Sigmoid colon (tissue), 4 donors: ENCODE data around the gene MLN.

Experiments
- EP300 ChIP-seq, 4 donors: sonication (generic); formaldehyde crosslinking; IDR thresholded peaks; one replicate each; pipeline ENCODE4 v1.6.1; 2017; ENCODE audit warnings: antibody characterized with exemption in 4 of 4
- POLR2A ChIP-seq, 2 donors: fragments of 450-650 bp; IDR thresholded peaks; one replicate each; pipeline ENCODE4 v1.6.1; 2016; ENCODE audit warnings: antibody characterized with exemption in 2 of 2, mild to moderate bottlenecking in 2 of 2, moderate library complexity in 2 of 2
- POLR2AphosphoS5 ChIP-seq, 4 donors: sonication (generic); formaldehyde crosslinking; IDR thresholded peaks; one replicate each; pipeline ENCODE4 v1.6.1; 2017; ENCODE audit warnings: antibody characterized with exemption in 4 of 4
- TF ChIP-seq, protein P1 (sequence below), 4 experiments: fragments of 450-650 bp in 3 of 4; fragments of 200-600 bp in 1 of 4; IDR thresholded peaks; one replicate each; pipeline ENCODE4 v1.5.1; 2016 to 2019; ENCODE audit warnings: antibody characterized with exemption in 4 of 4, mild to moderate bottlenecking in 3 of 4, moderate library complexity in 2 of 4

GRCh38 chr6:33772082-33772830 lies 31.5 kb downstream of the MLN start:
- TF ChIP-seq POLR2A (IDR thresholded peaks at IDR 0.05), result no peak
- TF ChIP-seq, protein P1, sequence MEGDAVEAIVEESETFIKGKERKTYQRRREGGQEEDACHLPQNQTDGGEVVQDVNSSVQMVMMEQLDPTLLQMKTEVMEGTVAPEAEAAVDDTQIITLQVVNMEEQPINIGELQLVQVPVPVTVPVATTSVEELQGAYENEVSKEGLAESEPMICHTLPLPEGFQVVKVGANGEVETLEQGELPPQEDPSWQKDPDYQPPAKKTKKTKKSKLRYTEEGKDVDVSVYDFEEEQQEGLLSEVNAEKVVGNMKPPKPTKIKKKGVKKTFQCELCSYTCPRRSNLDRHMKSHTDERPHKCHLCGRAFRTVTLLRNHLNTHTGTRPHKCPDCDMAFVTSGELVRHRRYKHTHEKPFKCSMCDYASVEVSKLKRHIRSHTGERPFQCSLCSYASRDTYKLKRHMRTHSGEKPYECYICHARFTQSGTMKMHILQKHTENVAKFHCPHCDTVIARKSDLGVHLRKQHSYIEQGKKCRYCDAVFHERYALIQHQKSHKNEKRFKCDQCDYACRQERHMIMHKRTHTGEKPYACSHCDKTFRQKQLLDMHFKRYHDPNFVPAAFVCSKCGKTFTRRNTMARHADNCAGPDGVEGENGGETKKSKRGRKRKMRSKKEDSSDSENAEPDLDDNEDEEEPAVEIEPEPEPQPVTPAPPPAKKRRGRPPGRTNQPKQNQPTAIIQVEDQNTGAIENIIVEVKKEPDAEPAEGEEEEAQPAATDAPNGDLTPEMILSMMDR (IDR thresholded peaks at IDR 0.05), result no peak
- no peak for TF ChIP-seq POLR2AphosphoS5 (IDR thresholded peaks at IDR 0.05)
- TF ChIP-seq EP300 (IDR thresholded peaks at IDR 0.05), result no peak
